Stimulated activated CD4-positive, alpha-beta T cell treated with anti-CD3 and anti-CD28 coated beads, Interleukin-12 subunit alpha, Interleukin-12 subunit beta, amount 100 ng/mL, for 48 hours (primary cell): ENCODE data around the gene AUTS2.

Source experiments
- DNase-seq, 3 donors: peaks; one replicate each; pipeline ENCODE4 v3.0.0-alpha.2; 2020; ENCODE audit warnings: low read depth in 2 of 3, low spot score in 1 of 3

Gene AUTS2

GRCh38 chr7:70565721-70566370, 967.6 kb downstream of the AUTS2 start:
- no peak for DNase-seq

DNA sequence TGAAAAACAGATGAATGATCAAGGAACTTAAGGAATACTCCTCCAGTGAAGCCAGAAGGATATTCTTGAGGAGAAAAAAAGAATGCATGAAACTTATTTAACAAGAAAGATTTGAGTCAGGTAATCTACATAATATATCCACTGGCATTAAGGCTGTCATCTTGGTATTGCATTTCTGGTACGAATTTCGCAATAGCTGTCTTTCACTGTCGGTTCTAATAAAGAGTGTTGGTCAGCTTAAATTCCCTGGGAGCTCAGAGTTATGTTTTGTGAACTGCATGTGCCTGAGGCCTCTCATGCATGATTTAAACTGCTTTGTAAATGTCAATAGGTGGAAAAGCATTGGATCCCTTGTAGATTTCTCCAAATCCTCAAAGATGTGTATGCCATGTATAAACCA, 968.4 kb downstream of the AUTS2 start:
- DNase-seq: no peak

DNA sequence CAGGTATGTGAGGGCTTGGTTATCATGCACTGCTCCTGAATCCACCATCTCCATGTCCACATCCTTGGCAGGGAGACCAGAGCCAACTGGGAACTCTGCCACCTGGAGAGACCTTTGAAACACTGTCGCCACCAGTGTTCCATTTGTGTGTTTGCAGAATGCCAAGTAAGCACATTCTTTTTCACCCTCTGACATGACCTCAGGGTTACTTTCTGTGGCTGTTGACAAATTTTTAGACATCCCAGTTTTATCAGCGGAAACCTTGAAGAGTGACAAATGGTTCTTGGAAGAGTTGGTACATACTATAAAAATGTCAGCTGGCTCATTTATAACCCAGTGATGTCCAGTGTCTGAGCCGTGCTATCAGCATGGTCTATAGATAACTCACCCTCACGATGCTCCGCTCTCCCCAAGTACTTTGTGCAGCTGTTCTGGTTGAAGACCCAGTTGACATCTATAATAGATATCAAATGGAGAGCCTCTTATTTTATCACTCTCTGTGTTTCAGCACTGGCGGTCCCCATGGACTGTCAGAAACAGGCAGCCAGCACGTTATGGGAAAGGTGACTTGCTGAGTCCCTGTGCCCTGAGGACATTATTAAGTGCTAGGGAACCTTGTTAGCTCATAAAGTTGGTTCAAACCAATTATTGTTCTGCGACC, 970.5 kb downstream of the AUTS2 start:
- DNase-seq: no peak

- DNase-seq: no peak
Measured at GRCh38 chr7:70569335-70569819, 971.1 kb downstream of the AUTS2 start.

DNA sequence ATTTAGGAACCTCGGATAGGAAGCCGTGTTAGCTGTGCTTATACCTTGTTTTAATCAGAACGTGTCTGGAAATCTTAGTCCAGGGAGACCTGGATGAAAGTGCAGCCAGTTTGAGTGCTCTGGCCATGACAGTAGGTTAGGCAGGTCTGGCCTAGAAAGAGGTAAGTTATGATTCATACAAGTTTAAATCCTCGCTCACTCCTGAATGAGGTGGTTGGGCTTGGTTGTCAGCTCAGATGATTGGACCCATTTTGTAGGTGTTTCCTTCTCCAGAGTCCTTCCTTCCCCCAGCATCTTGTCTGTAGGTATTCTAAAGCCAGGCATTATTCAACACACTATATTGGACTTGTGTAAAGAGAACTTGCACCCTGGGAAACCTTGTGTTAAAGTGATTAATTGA, 971.8 kb downstream of the AUTS2 start:
- DNase-seq: no peak

DNA sequence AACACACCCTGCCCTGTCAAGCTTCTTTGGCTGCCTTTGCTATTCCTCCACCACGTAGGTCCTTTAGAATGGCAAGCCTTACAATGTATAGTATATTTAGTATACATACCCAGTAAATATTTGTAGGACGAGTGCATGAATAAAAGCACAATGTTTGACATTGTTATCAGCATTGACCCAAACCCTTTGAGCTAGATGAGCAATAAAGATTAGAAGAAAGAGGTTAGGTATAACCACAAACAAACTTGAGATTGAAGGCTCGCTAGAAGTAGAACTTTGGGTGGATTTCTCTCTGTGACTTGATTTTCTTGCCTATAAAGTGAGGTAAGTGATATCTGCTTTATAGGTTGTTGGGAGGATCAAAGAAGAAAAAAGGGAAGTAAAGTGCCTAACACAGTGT, 972.7 kb downstream of the AUTS2 start:
- DNase-seq: no peak

- DNase-seq: no peak
Measured at GRCh38 chr7:70571403-70571934, 973.2 kb downstream of the AUTS2 start.

DNA sequence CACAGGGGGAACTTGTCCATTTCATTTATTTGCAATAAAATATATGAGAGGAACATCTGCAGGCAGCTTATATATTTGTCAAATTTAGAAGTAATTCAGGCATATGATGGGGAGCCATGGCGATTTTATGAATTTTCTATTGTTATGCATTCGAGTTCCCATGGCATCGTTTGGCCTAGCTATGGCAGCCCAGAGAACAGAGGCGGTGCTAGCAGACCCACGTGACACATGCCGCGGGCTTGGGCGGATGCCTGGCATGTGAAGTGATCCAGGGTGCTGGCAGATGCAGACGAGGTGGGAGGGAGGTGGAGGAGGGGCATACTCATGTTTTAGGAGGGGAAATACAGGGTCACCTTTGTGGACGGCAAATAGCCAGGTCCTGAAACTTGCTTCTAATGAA, 973.7 kb downstream of the AUTS2 start:
- DNase-seq: no peak

DNA sequence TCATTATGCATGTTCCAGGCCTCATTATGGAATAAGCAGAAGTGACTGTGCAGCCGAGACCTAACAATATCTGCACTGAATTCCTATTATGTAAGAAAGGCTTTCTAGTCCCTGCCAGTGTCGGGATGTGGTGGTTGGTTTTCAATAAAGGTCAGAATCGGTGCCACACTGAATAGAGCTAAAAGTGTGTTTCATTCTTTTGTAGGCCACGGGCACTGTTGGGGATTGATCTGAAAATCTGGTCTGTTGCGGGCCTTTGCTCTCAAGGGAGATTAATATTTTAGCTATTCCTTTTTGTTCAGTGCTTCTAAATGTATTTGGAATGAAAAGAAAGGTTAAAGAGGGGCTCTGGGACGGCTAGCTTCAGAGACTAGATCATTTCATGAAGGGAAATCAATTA, 974.3 kb downstream of the AUTS2 start:
- DNase-seq: no peak

DNA sequence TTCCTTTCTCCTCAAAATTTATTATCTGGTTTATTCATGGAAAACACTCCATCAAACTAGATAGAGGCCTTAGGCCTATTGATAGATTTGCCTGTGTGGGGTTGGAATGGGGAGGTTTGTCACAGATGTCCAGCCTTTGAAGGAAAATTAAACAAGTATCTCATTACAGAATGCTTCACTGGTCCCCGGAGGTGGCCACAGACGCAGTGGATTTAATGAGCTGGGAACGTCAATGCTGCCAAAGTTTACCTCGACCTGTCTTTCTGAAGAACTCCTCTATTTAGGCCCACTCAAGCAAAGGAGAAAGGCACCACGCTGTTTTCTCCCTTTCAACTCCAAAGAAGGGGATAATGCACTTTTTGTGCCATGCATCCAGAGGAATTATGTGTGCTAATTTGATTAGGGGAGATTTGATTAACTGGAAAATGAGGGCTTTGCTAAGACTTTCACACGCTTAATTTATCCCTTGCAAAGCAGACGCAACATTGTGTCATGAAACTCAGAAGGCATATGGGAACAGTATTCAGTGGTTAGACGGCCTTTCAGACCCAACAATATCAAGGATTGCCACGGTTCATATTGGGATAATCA, 974.9 kb downstream of the AUTS2 start:
- DNase-seq: no peak

DNA sequence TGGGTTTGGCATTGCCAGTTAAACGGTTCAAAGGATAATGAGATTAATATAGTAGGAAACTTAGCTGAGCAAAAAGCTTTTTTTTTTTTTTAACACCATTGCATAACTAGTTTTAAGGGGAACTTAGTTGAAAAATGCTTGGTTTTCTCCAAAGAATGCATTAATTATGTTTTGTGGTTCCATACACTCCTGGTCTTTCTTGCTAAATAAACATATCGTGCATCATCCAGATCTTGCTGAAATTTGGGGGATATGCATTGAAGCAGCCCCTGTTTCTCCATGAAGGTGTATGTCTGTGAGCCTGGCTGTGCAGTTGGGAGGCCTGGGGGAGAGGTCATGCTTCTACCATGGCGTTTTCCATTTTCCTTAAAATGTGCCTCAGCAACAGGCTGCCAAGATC, 975.4 kb downstream of the AUTS2 start:
- DNase-seq: no peak

DNA sequence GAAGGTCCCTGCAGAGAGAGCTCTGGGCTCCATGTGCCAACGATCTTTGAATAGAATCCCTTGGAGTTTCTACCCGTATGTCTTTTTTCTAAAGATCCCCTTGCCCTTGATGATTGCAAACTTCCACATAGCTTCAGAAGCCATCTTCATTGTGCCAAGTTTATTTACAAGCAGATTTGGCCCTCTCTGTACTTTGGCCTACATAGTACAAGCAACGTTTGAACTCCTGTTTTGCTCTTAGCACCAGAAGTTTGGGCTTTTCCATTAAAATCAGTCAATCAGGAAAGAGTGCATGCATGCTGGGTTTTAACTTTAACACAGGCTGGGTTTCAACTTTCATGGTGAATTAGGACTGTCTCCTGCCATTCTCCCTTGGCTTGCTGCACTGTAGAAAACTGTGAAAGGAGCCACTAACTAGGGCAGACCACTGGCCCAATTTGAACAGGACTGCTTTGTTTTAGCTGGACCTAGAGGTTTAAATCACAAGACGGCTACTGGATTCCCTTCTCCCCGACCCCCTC, 976.1 kb downstream of the AUTS2 start:
- DNase-seq: no peak

- DNase-seq: no peak
Measured at GRCh38 chr7:70574970-70575799, 976.9 kb downstream of the AUTS2 start.

DNA sequence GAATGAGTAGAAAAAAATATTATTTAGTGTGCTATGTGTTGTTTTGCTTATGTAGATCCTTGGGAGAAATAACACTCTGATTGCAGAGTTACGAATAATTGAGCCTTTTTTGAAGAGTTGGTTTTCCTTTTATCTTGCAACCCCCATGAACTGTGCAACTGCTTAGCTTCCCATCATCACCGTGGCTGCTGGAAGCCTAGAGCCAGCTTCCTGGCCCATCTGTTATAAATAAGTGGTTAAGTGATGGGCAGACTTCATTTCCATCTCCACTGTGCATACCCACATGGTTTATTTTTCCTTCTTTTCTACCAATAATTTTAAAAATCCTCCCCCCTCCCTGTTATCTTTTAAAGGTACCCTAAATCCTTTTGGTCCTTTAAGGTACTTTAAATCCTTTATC, 978.8 kb downstream of the AUTS2 start:
- no peak for DNase-seq

DNA sequence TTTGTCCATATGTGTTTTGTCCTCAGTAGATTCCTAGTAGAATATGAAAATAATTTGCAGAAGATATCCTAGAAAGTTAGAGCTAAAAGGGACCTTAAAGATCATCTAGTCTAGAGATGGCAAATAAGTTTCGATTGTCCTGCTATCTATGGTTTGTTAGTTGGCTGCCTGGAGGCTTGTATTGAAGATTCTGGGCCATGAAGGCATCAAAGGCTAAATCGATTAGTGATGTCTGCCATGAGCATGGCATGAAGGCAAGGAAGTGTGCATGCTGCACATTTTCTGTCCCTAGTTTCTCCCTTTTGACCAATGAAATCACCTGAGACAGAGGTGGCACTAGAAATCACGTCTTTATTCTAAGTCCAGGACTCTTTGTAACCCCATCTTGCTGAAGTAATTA, 979.9 kb downstream of the AUTS2 start:
- DNase-seq: no peak

DNA sequence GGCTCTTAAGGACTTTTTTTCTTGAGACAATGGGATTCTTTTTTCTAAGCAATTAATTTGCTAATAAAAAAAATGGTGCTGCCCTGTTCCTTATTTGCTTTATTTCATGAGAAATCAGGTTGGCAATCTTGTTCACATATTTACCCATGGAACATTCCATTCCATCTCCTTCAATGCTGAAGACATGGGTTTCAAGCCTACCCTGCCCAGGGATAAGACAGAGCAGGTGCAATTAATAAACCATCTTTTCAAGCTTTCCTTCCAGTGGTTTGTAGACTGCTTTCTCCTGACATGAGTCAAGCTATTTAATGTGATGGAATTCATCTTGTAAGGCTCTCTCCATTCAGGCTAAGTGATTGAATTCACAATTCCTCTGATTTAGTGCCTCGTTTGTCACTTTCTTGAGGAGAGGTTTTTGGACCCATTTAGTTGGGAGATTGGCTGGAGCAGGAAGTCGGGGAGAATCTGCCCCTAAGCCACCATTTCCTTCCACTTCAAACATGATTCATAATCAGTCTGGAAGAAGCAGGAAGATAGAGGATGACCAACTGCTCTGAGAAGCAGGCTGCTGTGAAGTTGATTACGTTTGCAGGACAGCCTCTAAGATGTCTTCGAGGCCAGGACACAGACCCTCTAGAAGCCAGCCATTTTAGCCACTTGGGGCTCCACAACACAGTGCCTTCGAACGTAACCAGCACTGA, 981.3 kb downstream of the AUTS2 start:
- DNase-seq: no peak

- no peak for DNase-seq
Measured at GRCh38 chr7:70580161-70580560, 981.9 kb downstream of the AUTS2 start.

GRCh38 chr7:70582927-70583895, 984.9 kb downstream of the AUTS2 start:
- no peak for DNase-seq
